Endothelial cell of umbilical vein (primary cell): ENCODE results near the gene GALNT13. TPM values are rescaled to one million over a fixed set of nuclear protein-coding genes. Genes with fewer than 3 reads are reported as not detected.

ENCODE experiments used
- Bru-seq: library from RNA; stranded (reverse); fragments of 400-500 nt; gene quantifications from one replicate; lab custom pipeline; 2021; lab: Mats Ljungman, UMichigan
- BruChase-seq, 2 experiments: library from RNA; stranded (reverse); fragments of 400-500 nt; gene quantifications; one replicate each; lab custom pipeline; 2021; lab: Mats Ljungman, UMichigan
- BruUV-seq: library from RNA; stranded (reverse); fragments of 400-500 nt; replicated peaks from 2 replicates; lab custom pipeline; 2021; lab: Mats Ljungman, UMichigan
- CTCF ChIA-PET: fragments of 300-600, 350-600 bp; sonication (Branson Sonifier 250); formaldehyde crosslinking; loops from one replicate; lab custom pipeline; 2021; ENCODE audit warnings: antibody characterized with exemption, inconsistent platforms; lab: Charles Lee
- POLR2A ChIA-PET: fragments of 300-600, 350-600 bp; sonication (Branson Sonifier 250); formaldehyde crosslinking; loops from one replicate; lab custom pipeline; 2021; ENCODE audit warnings: antibody characterized with exemption, inconsistent platforms; lab: Charles Lee
- DNase-seq: peaks from one replicate; pipeline ENCODE4 v3.0.0-alpha.2; 2011; ENCODE audit warnings: low read depth, low spot score
- FAIRE-seq: peaks from 2 replicates; lab custom pipeline; 2011; peaks lifted over from hg19 to GRCh38; lab: Jason Lieb, UNC
- H2AFZ ChIP-seq: 2 replicates; pipeline ENCODE4 v1.6.0; 2012; ENCODE audit warnings: low read depth, low read length, control low read depth, inconsistent platforms
- H3K27ac ChIP-seq: 2 replicates; pipeline ENCODE4 v1.5.1; 2011; ENCODE audit warnings: low read depth, mild to moderate bottlenecking, control low read depth, low read length, moderate library complexity; ENCODE audit not compliant: insufficient read depth
- H3K27me3 ChIP-seq, 2 experiments: 2 replicates each; pipeline versions ENCODE4 v1.6.0 to v1.6.1; 2011; ENCODE audit warnings: low read length in 2 of 2, mixed read lengths in 1 of 2; ENCODE audit not compliant: control insufficient read depth in 2 of 2, insufficient read depth in 2 of 2
- H3K36me3 ChIP-seq, 2 experiments: 2 replicates in 1 of 2; 3 replicates in 1 of 2; pipeline ENCODE4 v1.5.1; 2011; ENCODE audit warnings: low read length in 2 of 2, mild to moderate bottlenecking in 1 of 2, moderate library complexity in 1 of 2; ENCODE audit not compliant: control insufficient read depth in 2 of 2, insufficient read depth in 2 of 2; ENCODE audit errors: extremely low read depth in 1 of 2
- H3K4me1 ChIP-seq: 3 replicates; pipeline ENCODE4 v1.5.1; 2011; ENCODE audit warnings: mild to moderate bottlenecking, low read length; ENCODE audit not compliant: control insufficient read depth, insufficient read depth; ENCODE audit errors: extremely low read depth
- H3K4me2 ChIP-seq: 2 replicates; pipeline ENCODE4 v1.6.1; 2011; ENCODE audit warnings: low read length, control low read depth, mixed read lengths; ENCODE audit not compliant: insufficient read depth
- H3K4me3 ChIP-seq, 3 experiments: fragments of 200-600 bp in 1 of 3; sonication (generic), shearing (Covaris generic) in 1 of 3; replicated peaks in 1 of 3; 2 replicates each; pipeline ENCODE4 v1.5.1; 2011 to 2016; ENCODE audit warnings: control low read depth in 3 of 3, low read length in 3 of 3, mild to moderate bottlenecking in 2 of 3, inconsistent platforms in 1 of 3, low read depth in 1 of 3, moderate library complexity in 1 of 3; ENCODE audit not compliant: insufficient read depth in 1 of 3
- H3K79me2 ChIP-seq: 2 replicates; pipeline ENCODE4 v1.6.0; 2012; ENCODE audit warnings: low read length, inconsistent platforms; ENCODE audit not compliant: control insufficient read depth, insufficient read depth
- H3K9ac ChIP-seq: replicated peaks from 2 replicates; pipeline ENCODE3; 2011; ENCODE audit warnings: low read length, control low read depth; ENCODE audit not compliant: insufficient read depth; ENCODE audit errors: extremely low read depth
- H3K9me1 ChIP-seq: replicated peaks from 3 replicates; pipeline ENCODE4 v1.6.0; 2011; ENCODE audit warnings: mild to moderate bottlenecking, low read length; ENCODE audit not compliant: control insufficient read depth, insufficient read depth; ENCODE audit errors: extremely low read depth
- H3K9me3 ChIP-seq: replicated peaks from 2 replicates; pipeline ENCODE4 v1.5.1; 2012; ENCODE audit warnings: low read length, inconsistent platforms; ENCODE audit not compliant: control insufficient read depth, insufficient read depth
- H4K20me1 ChIP-seq: replicated peaks from 2 replicates; pipeline ENCODE3; 2011; ENCODE audit warnings: mild to moderate bottlenecking, low read length; ENCODE audit not compliant: control insufficient read depth, insufficient read depth; ENCODE audit errors: extremely low read depth
- EZH2 ChIP-seq: IDR thresholded peaks from 2 replicates; pipeline ENCODE4 v1.6.1; 2012; ENCODE audit warnings: borderline replicate concordance, low read depth, mild to moderate bottlenecking, moderate library complexity, low read length, inconsistent platforms; ENCODE audit not compliant: severe bottlenecking
- FOS ChIP-seq: IDR thresholded peaks from 2 replicates; pipeline ENCODE4 v1.6.1; 2011; ENCODE audit warnings: mild to moderate bottlenecking, low read length, moderate library complexity, borderline replicate concordance; ENCODE audit not compliant: insufficient read depth
- GATA2 ChIP-seq: IDR thresholded peaks from 2 replicates; pipeline ENCODE4 v1.7.0; 2011; ENCODE audit warnings: low read depth, mild to moderate bottlenecking, moderate library complexity, mixed read lengths, low read length; ENCODE audit not compliant: insufficient read length, insufficient read depth
- JUN ChIP-seq: IDR thresholded peaks from 2 replicates; pipeline ENCODE4 v1.6.1; 2011; ENCODE audit warnings: borderline replicate concordance, low read depth; ENCODE audit not compliant: insufficient read length, insufficient read depth
- MYC ChIP-seq: IDR thresholded peaks from one replicate; pipeline ENCODE4 v1.6.1; 2011; ENCODE audit warnings: mild to moderate bottlenecking, low read depth, low read length
- POLR2A ChIP-seq: IDR thresholded peaks from 2 replicates; pipeline ENCODE4 v1.6.1; 2012; ENCODE audit warnings: low read depth, mild to moderate bottlenecking, control low read depth, low read length
- POLR2AphosphoS5 ChIP-seq: IDR thresholded peaks from 2 replicates; pipeline ENCODE4 v1.6.1; 2012; ENCODE audit warnings: low read depth, mild to moderate bottlenecking, control low read depth, low read length, moderate library complexity; ENCODE audit not compliant: insufficient read depth
- dilution Hi-C: fragments of 300-500 bp; cut with MboI; formaldehyde crosslinking; loops from one replicate; pipeline ENCODE4 v1.15.0; 2019; ENCODE audit warnings: low sequenced_read_pairs; ENCODE audit not compliant: extremely low pct_ligation_motif_present
- intact Hi-C: fragments of 100-400 bp; cut with micrococcal nuclease; formaldehyde crosslinking; loops from one replicate; pipeline ENCODE4 v1.10.0; 2022
- long read RNA-seq: library from polyadenylated mRNA; stranded (forward); transcript quantifications from one replicate; pipeline ENCODE4 v2.0.0, GENCODE V29; 2021
- polyA minus RNA-seq, 3 experiments: library from RNA; depleted of rRNA, polyadenylated mRNA; stranded (reverse); fragments of >200 nt; gene quantifications; 1 replicate in 1 of 3; 2 replicates in 2 of 3; pipeline ENCODE4 v1.2.3, GENCODE V29; 2011
- polyA plus RNA-seq, 4 experiments: library from polyadenylated mRNA; depleted of rRNA in 3 of 4; stranded (reverse) in 3 of 4; unstranded in 1 of 4; fragments of >200 nt; gene quantifications; 2 replicates each; pipeline versions ENCODE4 v1.2.1 to v1.2.3, GENCODE V29; 2011 to 2012; ENCODE audit warnings: missing spikeins in 1 of 4
- total RNA-seq: library from RNA; stranded (reverse); gene quantifications from 2 replicates; pipeline ENCODE4 v1.2.3, GENCODE V29; 2021
- TF ChIP-seq, protein P1 (sequence below), 2 donors: IDR thresholded peaks; 1 replicate in 1 of 2; 2 replicates in 1 of 2; pipeline ENCODE4 v1.5.1; 2011; ENCODE audit warnings: low read length in 2 of 2, mild to moderate bottlenecking in 2 of 2, moderate library complexity in 2 of 2, control low read depth in 1 of 2, inconsistent platforms in 1 of 2, low read depth in 1 of 2; ENCODE audit not compliant: insufficient read depth in 1 of 2; ENCODE audit errors: extremely low read depth in 1 of 2
- TF ChIP-seq, protein P2 (sequence below): IDR thresholded peaks from 2 replicates; pipeline ENCODE4 v1.6.1; 2011; ENCODE audit not compliant: insufficient read depth, insufficient read length

Gene GALNT13
- total RNA-seq (0.18 TPM in 1 of 2 replicates, not detected in the other), polyA plus RNA-seq (0.06 TPM in 2 replicates), polyA minus RNA-seq (0.17 and 1.5 TPM in 2 replicates), Bru-seq, nascent RNA (percentile 13 among the genes with signal in this experiment), BruChase-seq, experiment 1, labeled RNA remaining after a 6-hour chase (percentile 13 among the genes with signal in this experiment), BruChase-seq, experiment 2, labeled RNA remaining after a 2-hour chase (percentile 18 among the genes with signal in this experiment)
- 0.06 and 0.12 TPM in 2 replicates for polyA plus RNA-seq (2011; cell fraction: cytosol; rRNA removed)
- 0.01 and 0.03 TPM in 2 replicates for polyA plus RNA-seq (2011; cell fraction: nucleus; rRNA removed)
- 0.03 TPM in 1 of 2 replicates, not detected in the other for polyA plus RNA-seq (2012)
- polyA minus RNA-seq (2011; cell fraction: cytosol; rRNA and poly(A)+ RNA removed) = 0.41 TPM
- 0.10 and 0.24 TPM in 2 replicates for polyA minus RNA-seq (2011; cell fraction: nucleus; rRNA and poly(A)+ RNA removed)
- long read RNA-seq, partial matches to known transcripts = 0 of 1 reads
- long read RNA-seq, other reads (novel, unspliced or antisense) = 1 of 1 reads

DNA sequence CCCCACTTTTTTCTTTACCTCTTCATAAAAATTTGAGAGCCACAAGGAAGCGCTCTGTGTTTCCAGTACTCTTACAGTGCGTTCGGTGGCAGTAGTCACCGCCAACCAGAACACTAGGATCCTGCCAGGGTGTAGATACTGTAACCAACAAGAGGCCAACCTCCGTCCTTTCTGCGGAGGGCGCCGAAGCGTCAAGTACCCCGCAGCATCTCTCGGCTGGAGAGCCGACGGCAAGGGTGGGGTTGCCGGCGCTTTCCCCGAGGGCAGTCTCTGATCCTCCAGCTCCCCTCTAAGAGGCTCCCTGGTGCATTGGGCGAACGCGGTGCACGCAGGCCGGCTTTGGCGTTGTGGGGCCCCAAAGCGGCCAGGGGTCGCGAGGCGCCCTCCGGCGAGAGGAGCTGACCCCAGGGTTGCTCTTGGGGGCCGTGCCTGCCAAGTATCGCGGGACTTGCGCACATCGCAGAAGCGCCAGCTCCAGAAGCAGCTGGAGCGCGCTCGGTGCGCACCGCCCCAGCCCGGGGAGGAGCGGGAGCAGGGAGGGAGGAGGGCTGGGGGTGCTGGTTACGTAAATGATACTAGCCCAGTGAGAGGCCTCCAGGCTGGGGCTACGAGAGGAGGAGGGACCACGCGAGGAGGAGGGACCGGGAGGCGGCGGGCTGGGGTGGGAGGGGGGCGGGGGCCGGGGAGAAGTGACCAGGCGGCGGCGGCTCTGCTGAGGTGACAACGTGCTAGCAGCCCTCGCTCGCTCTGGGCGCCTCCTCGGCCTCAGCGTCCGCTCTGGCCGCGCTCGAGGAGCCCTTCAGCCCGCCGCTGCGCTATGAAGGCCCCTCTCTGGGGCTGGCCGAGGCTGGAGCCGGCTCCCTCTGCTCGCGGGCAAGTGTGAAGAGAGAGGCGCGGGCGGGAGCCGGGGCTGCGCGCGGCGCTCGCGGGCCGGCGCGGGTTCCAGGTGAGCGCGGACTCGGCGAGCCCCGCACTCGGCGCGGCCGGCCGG, at the start of gene GALNT13:
GALNT13 (plus strand) TSS at position 692 of the 991 bp plus-strand sequence.
- CTCF ChIA-PET = no interaction called here
- H3K9me1 ChIP-seq = no peaks in the 10 kb centered on the region
- H3K36me3 ChIP-seq = no peaks in the 10 kb centered on the region
- TF ChIP-seq POLR2AphosphoS5 = no peak
- TF ChIP-seq FOS = no peak
- TF ChIP-seq POLR2A = no peak
- TF ChIP-seq JUN = no peak
- no peak for TF ChIP-seq GATA2
- TF ChIP-seq MYC = no peak
- TF ChIP-seq, protein P1, sequence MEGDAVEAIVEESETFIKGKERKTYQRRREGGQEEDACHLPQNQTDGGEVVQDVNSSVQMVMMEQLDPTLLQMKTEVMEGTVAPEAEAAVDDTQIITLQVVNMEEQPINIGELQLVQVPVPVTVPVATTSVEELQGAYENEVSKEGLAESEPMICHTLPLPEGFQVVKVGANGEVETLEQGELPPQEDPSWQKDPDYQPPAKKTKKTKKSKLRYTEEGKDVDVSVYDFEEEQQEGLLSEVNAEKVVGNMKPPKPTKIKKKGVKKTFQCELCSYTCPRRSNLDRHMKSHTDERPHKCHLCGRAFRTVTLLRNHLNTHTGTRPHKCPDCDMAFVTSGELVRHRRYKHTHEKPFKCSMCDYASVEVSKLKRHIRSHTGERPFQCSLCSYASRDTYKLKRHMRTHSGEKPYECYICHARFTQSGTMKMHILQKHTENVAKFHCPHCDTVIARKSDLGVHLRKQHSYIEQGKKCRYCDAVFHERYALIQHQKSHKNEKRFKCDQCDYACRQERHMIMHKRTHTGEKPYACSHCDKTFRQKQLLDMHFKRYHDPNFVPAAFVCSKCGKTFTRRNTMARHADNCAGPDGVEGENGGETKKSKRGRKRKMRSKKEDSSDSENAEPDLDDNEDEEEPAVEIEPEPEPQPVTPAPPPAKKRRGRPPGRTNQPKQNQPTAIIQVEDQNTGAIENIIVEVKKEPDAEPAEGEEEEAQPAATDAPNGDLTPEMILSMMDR (IDR thresholded peaks at IDR 0.05; ENCODE audit: extremely low read depth in 1 of 2, insufficient read depth in 1 of 2, low read depth in 1 of 2, low read length in 2 of 2) = no peak
- no peak for TF ChIP-seq EZH2
- TF ChIP-seq, protein P2, sequence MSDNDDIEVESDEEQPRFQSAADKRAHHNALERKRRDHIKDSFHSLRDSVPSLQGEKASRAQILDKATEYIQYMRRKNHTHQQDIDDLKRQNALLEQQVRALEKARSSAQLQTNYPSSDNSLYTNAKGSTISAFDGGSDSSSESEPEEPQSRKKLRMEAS = no peak
- no peaks in the 10 kb centered on the region for H3K9me3 ChIP-seq
- intact Hi-C loops = loop anchor here (1.0 kb wide), 1 partner anchor 504 kb away; no protein-coding TSS in a partner anchor
- peaks cover 2% of the 10 kb centered on the region for H3K4me1 ChIP-seq
- FAIRE-seq = no peak
- no peak within 1 kb of the TSS for H3K4me2 ChIP-seq
- no peaks in the 10 kb centered on the region for H3K79me2 ChIP-seq
- H3K27ac ChIP-seq = no peak within 1 kb of the TSS
- H3K27me3 ChIP-seq = peaks cover 14 to 21% of the 10 kb centered on the region in 2 experiments
- H3K9ac ChIP-seq = no peak within 1 kb of the TSS
- no peaks in the 10 kb centered on the region for H4K20me1 ChIP-seq
- dilution Hi-C loops = no loop called here
- BruUV-seq = no TSS peak
- H2AFZ ChIP-seq = no peak within 1 kb of the TSS
- peak within 1 kb of the TSS in 1 of 3 experiments; percentile 13 for H3K4me3 ChIP-seq
- peak; percentile 1 for DNase-seq
- POLR2A ChIA-PET = no interaction called here
